ENCODE data around the gene ZNF750.

GRCh38 chr17:82794781-82795482 lies 44.9 kb downstream of the ZNF750 start:
- TF ChIP-seq, protein P1, sequence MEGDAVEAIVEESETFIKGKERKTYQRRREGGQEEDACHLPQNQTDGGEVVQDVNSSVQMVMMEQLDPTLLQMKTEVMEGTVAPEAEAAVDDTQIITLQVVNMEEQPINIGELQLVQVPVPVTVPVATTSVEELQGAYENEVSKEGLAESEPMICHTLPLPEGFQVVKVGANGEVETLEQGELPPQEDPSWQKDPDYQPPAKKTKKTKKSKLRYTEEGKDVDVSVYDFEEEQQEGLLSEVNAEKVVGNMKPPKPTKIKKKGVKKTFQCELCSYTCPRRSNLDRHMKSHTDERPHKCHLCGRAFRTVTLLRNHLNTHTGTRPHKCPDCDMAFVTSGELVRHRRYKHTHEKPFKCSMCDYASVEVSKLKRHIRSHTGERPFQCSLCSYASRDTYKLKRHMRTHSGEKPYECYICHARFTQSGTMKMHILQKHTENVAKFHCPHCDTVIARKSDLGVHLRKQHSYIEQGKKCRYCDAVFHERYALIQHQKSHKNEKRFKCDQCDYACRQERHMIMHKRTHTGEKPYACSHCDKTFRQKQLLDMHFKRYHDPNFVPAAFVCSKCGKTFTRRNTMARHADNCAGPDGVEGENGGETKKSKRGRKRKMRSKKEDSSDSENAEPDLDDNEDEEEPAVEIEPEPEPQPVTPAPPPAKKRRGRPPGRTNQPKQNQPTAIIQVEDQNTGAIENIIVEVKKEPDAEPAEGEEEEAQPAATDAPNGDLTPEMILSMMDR (IDR thresholded peaks at IDR 0.05; ENCODE audit: low read depth, low read length, missing input control): no peak
- TF ChIP-seq REST (IDR thresholded peaks at IDR 0.05) (no peak), TAF1 (conservative IDR thresholded peaks at IDR 0.05) (no peak), RAD21 (IDR thresholded peaks at IDR 0.05) (no peak), GABPA (IDR thresholded peaks at IDR 0.05 in 1 of 2, conservative IDR thresholded peaks at IDR 0.05 in 1 of 2) (no peak)
